Hepatocyte (in vitro differentiated cells): Measurements from ENCODE around the gene ADAMTS14. TPM values are rescaled to one million over a fixed set of nuclear protein-coding genes. Genes with fewer than 3 reads are reported as not detected.

Experiments
- DNase-seq: peaks from one replicate; pipeline ENCODE4 v3.0.0-alpha.2; 2016; ENCODE audit warnings: low spot score
- H2AFZ ChIP-seq: fragments of 200-600 bp; sonication (generic); 2 replicates; pipeline ENCODE4 v1.6.0; 2016; ENCODE audit warnings: antibody characterized with exemption, mild to moderate bottlenecking
- H3K27ac ChIP-seq: fragments of 200-600 bp; sonication (generic); 2 replicates; pipeline ENCODE4 v1.5.1; 2016; ENCODE audit warnings: mild to moderate bottlenecking
- H3K27me3 ChIP-seq: fragments of 200-600 bp; sonication (generic); 2 replicates; pipeline ENCODE4 v1.6.1; 2016
- H3K36me3 ChIP-seq: fragments of 200-600 bp; sonication (generic); replicated peaks from 2 replicates; pipeline ENCODE4 v1.5.1; 2016; ENCODE audit warnings: low read depth; ENCODE audit not compliant: insufficient read depth
- H3K4me1 ChIP-seq: fragments of 200-600 bp; sonication (generic); 2 replicates; pipeline ENCODE4 v1.5.1; 2016; ENCODE audit warnings: mild to moderate bottlenecking, moderate library complexity; ENCODE audit not compliant: insufficient read depth
- H3K4me2 ChIP-seq: fragments of 200-600 bp; sonication (generic); 2 replicates; pipeline ENCODE4 v1.6.0; 2016
- H3K4me3 ChIP-seq: fragments of 200-600 bp; sonication (generic); 2 replicates; pipeline ENCODE4 v1.5.1; 2016; ENCODE audit warnings: mild to moderate bottlenecking
- H3K79me2 ChIP-seq: fragments of 200-600 bp; sonication (generic); 2 replicates; pipeline ENCODE4 v1.6.0; 2017; ENCODE audit warnings: mild to moderate bottlenecking
- H3K9me2 ChIP-seq: fragments of 200-600 bp; sonication (generic); replicated peaks from 2 replicates; pipeline ENCODE4 v1.6.0; 2017; ENCODE audit warnings: mild to moderate bottlenecking; ENCODE audit not compliant: insufficient read depth
- H3K9me3 ChIP-seq: fragments of 200-600 bp; sonication (generic); 2 replicates; pipeline ENCODE4 v1.5.1; 2016; ENCODE audit warnings: low read depth, mild to moderate bottlenecking
- H4K20me1 ChIP-seq: fragments of 200-600 bp; sonication (generic); 2 replicates; pipeline ENCODE4 v1.6.0; 2016; ENCODE audit warnings: mild to moderate bottlenecking; ENCODE audit not compliant: insufficient read depth, poor library complexity, severe bottlenecking
- EZH2 ChIP-seq: fragments of 200-600 bp; sonication (generic); IDR thresholded peaks from 2 replicates; pipeline ENCODE4 v1.6.1; 2016; ENCODE audit warnings: antibody characterized with exemption, mild to moderate bottlenecking, borderline replicate concordance
- EZH2phosphoT487 ChIP-seq: fragments of 200-600 bp; sonication (generic); IDR thresholded peaks from one replicate; pipeline ENCODE4 v1.6.1; 2018; ENCODE audit warnings: antibody characterized with exemption, mild to moderate bottlenecking, low read depth, moderate library complexity; ENCODE audit not compliant: unreplicated experiment, severe bottlenecking
- WGBS: methylation state at CpG from one replicate; pipeline ENCODE4 v1.1.6; 2016; ENCODE audit warnings: low lambda C conversion rate; ENCODE audit errors: missing lambda C conversion rate; 5-methylcytosine and 5-hydroxymethylcytosine counted together
- polyA plus RNA-seq: library from polyadenylated mRNA; unstranded; fragments of >200 nt; fragmentation: Nextera tagmentation; extraction: Ambion mirVana; gene quantifications from 2 replicates; pipeline ENCODE4 v1.2.1, GENCODE V29; 2016
- small RNA-seq: library from RNA; depleted of rRNA; stranded (forward); fragments of <200 nt; gene quantifications from one replicate; pipeline ENCODE3, GENCODE V24; 2014
- total RNA-seq: library from RNA; depleted of rRNA; stranded (reverse); fragments of >200 nt; gene quantifications from 2 replicates; pipeline ENCODE4 v1.2.3, GENCODE V29; 2014
- TF ChIP-seq, protein P1 (sequence below): fragments of 200-600 bp; sonication (generic); IDR thresholded peaks from 2 replicates; pipeline ENCODE4 v1.5.1; 2016; ENCODE audit warnings: antibody characterized with exemption, mild to moderate bottlenecking; ENCODE audit not compliant: poor library complexity

ADAMTS14 gene
- total and polyA plus RNA-seq, 2 experiments from 2014 or later, result 0.87 to 2.1 TPM

DNA sequence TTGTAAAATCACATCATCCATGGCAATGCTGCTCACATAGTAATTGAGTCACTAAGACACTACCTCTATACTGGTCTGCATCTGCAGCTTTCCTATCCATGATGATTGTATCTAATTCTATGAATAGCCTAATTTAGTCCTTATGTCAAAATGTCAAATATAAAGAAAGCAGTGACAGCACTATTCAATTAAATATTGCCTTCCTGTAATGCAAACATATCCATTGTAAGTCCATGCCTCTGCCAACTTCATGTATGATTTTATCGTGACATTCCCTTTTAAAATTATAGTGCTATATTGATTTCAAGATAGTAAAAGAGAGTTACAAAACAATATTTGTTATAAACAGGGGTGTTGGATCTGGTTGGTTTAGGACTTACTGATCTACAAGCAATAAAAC is 138.7 kb downstream of the ADAMTS14 start:
- Histone ChIP-seq H3K4me2 (no peak overlapping the region), H4K20me1 (no peaks in the 10 kb centered on the region), H3K4me1 (no peaks in the 10 kb centered on the region), H3K27me3 (no peaks in the 10 kb centered on the region), H3K4me3 (no peak overlapping the region), H3K27ac (no peak overlapping the region), H3K9me2 (no peaks in the 10 kb centered on the region), H2AFZ (no peak overlapping the region), H3K9me3 (no peaks in the 10 kb centered on the region), H3K79me2 (no peaks in the 10 kb centered on the region), H3K36me3 (no peaks in the 10 kb centered on the region)
- no peak for TF ChIP-seq EZH2
- TF ChIP-seq, protein P1, sequence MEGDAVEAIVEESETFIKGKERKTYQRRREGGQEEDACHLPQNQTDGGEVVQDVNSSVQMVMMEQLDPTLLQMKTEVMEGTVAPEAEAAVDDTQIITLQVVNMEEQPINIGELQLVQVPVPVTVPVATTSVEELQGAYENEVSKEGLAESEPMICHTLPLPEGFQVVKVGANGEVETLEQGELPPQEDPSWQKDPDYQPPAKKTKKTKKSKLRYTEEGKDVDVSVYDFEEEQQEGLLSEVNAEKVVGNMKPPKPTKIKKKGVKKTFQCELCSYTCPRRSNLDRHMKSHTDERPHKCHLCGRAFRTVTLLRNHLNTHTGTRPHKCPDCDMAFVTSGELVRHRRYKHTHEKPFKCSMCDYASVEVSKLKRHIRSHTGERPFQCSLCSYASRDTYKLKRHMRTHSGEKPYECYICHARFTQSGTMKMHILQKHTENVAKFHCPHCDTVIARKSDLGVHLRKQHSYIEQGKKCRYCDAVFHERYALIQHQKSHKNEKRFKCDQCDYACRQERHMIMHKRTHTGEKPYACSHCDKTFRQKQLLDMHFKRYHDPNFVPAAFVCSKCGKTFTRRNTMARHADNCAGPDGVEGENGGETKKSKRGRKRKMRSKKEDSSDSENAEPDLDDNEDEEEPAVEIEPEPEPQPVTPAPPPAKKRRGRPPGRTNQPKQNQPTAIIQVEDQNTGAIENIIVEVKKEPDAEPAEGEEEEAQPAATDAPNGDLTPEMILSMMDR, result no peak
- TF ChIP-seq EZH2phosphoT487, result no peak
- 3% methylated on average over 1 of the region's 1 CpG for WGBS
- DNase-seq, result no peak

DNA sequence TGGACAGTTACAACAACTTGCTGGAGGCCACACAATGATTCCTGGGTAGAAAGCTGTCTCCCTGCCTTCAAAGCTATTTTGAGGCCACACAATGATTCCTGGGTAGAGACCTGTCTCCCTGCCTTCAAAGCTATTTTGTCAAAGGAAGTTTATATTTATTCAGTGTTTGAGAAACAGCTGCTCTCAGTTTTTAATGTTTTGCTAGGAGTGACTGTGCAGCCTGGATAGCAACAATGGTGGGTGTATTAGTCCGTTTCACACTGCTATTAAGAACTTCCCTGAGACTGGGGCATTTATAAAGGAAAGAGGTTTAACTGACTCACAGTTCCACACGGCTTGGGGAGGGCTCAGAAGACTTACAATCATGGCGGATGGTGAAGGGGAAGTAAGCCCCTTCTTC is 139.6 kb downstream of the ADAMTS14 start:
- no peak overlapping the region for H3K4me2 ChIP-seq
- no peaks in the 10 kb centered on the region for H3K9me3 ChIP-seq
- no peaks in the 10 kb centered on the region for H3K9me2 ChIP-seq
- DNase-seq, result no peak
- H3K79me2 ChIP-seq, result peaks cover under 1% of the 10 kb centered on the region
- no peak overlapping the region for H3K4me3 ChIP-seq
- H3K36me3 ChIP-seq, result no peaks in the 10 kb centered on the region
- WGBS, result 80% methylated on average over 3 of the region's 3 CpGs
- H4K20me1 ChIP-seq, result no peaks in the 10 kb centered on the region
- H3K27ac ChIP-seq, result no peak overlapping the region
- TF ChIP-seq EZH2phosphoT487 (no peak), EZH2 (no peak)
- TF ChIP-seq, protein P1, result no peak
- H2AFZ ChIP-seq, result no peak overlapping the region
- H3K4me1 ChIP-seq, result peaks cover 2% of the 10 kb centered on the region
- H3K27me3 ChIP-seq, result no peaks in the 10 kb centered on the region

Small RNA genes lying within 50 kb of the gene (small RNA-seq; reads per million reads assigned to genes)
- not detected for gene RPS26P40

Other genes with a start within 250 kb of the ADAMTS14 start
- gene NODAL, start 230.8 kb upstream of the ADAMTS14 start, total RNA-seq, result not detected in 2 replicates
- not detected in 2 replicates for gene NODAL, start 230.8 kb upstream of the ADAMTS14 start, polyA plus RNA-seq
- 1.1 and 2.2 TPM in 2 replicates for gene PALD1, start 193.7 kb upstream of the ADAMTS14 start, total RNA-seq
- gene PALD1, start 193.7 kb upstream of the ADAMTS14 start, polyA plus RNA-seq, result 1.1 and 1.3 TPM in 2 replicates
- not detected in 2 replicates for gene PRF1, start 69.8 kb upstream of the ADAMTS14 start, total RNA-seq
- gene PRF1, start 69.8 kb upstream of the ADAMTS14 start, polyA plus RNA-seq, result 0.39 TPM in 1 of 2 replicates, not detected in the other
- not detected in 2 replicates for gene TBATA, start 112.9 kb downstream of the ADAMTS14 start, total RNA-seq
- gene TBATA, start 112.9 kb downstream of the ADAMTS14 start, polyA plus RNA-seq, result not detected in 2 replicates
- gene SGPL1, start 143.4 kb downstream of the ADAMTS14 start, total RNA-seq, result 36.8 and 43.5 TPM in 2 replicates
- gene SGPL1, start 143.4 kb downstream of the ADAMTS14 start, polyA plus RNA-seq, result 19.7 and 20.2 TPM in 2 replicates
- 81.5 and 93.5 TPM in 2 replicates for gene PCBD1, start 216.1 kb downstream of the ADAMTS14 start, total RNA-seq
- gene PCBD1, start 216.1 kb downstream of the ADAMTS14 start, polyA plus RNA-seq, result 107 and 122 TPM in 2 replicates